Neural cell (in vitro differentiated cells): Measurements from ENCODE around the gene TRIM16. TPM values are rescaled to one million over a fixed set of nuclear protein-coding genes. Genes with fewer than 3 reads are reported as not detected.
"Not testable (repeated sequence)": the region's sequence is repeated elsewhere in the genome, so short reads cannot be mapped to it uniquely, and the experiment has no call there.

Source experiments
- H2AFZ ChIP-seq: fragments of 200-600, 300-800 bp; sonication (generic), shearing (Covaris generic); 2 replicates; pipeline ENCODE4 v1.6.0; 2014; ENCODE audit warnings: low read depth, mild to moderate bottlenecking, antibody characterized with exemption, low read length, moderate library complexity
- H3F3A ChIP-seq: fragments of 200-600 bp; shearing (Covaris generic); 2 replicates; pipeline ENCODE4 v1.6.1; 2016; ENCODE audit warnings: mild to moderate bottlenecking, moderate library complexity, mixed read lengths, antibody characterized with exemption, low read length; ENCODE audit not compliant: insufficient read depth, poor library complexity, severe bottlenecking
- H3K27ac ChIP-seq: fragments of 200-600, 300-800 bp; sonication (generic), shearing (Covaris generic); 2 replicates; pipeline ENCODE4 v1.5.1; 2014; ENCODE audit warnings: mild to moderate bottlenecking, low read length, moderate library complexity
- H3K27me3 ChIP-seq: fragments of 300-800, 200-600 bp; sonication (generic), shearing (Covaris generic); 2 replicates; pipeline ENCODE4 v1.6.0; 2014; ENCODE audit warnings: mild to moderate bottlenecking, low read depth, low read length, moderate library complexity; ENCODE audit not compliant: insufficient read depth
- H3K36me3 ChIP-seq: fragments of 300-800, 200-600 bp; sonication (generic), shearing (Covaris generic); 2 replicates; pipeline ENCODE4 v1.5.1; 2014; ENCODE audit warnings: mild to moderate bottlenecking, antibody characterized with exemption, low read length, moderate library complexity; ENCODE audit not compliant: insufficient read depth
- H3K4me2 ChIP-seq: fragments of 300-800, 200-600 bp; sonication (generic), shearing (Covaris generic); 2 replicates; pipeline ENCODE4 v1.6.0; 2014; ENCODE audit warnings: mild to moderate bottlenecking, low read length
- H3K4me3 ChIP-seq: fragments of 300-800, 200-600 bp; sonication (generic), shearing (Covaris generic); 2 replicates; pipeline ENCODE4 v1.5.1; 2014; ENCODE audit warnings: mild to moderate bottlenecking, low read length, moderate library complexity
- H3K79me2 ChIP-seq: fragments of 200-600 bp; shearing (Covaris generic); replicated peaks from 2 replicates; pipeline ENCODE4 v1.6.0; 2014; ENCODE audit warnings: mild to moderate bottlenecking, low read length, moderate library complexity; ENCODE audit not compliant: insufficient read depth
- H3K9ac ChIP-seq: fragments of 300-800, 200-600 bp; sonication (generic), shearing (Covaris generic); 2 replicates; pipeline ENCODE4 v1.6.1; 2016; ENCODE audit warnings: mild to moderate bottlenecking, low read length, mixed read lengths
- H3K9me2 ChIP-seq: fragments of 200-600 bp; shearing (Covaris generic); 2 replicates; pipeline ENCODE4 v1.6.1; 2016; ENCODE audit warnings: mild to moderate bottlenecking, low read length, mixed read lengths; ENCODE audit not compliant: insufficient read depth
- H3K9me3 ChIP-seq: fragments of 200-600, 300-800 bp; sonication (generic), shearing (Covaris generic); 2 replicates; pipeline ENCODE4 v1.6.1; 2016; ENCODE audit warnings: mild to moderate bottlenecking, mixed run types, low read length, moderate library complexity, mixed read lengths
- H4K20me1 ChIP-seq: fragments of 200-600 bp; shearing (Covaris generic); 2 replicates; pipeline ENCODE4 v1.6.1; 2016; ENCODE audit warnings: mild to moderate bottlenecking, mixed run types; ENCODE audit not compliant: insufficient read depth
- CTCF ChIP-seq: fragments of 450-650 bp; IDR thresholded peaks from 2 replicates; pipeline ENCODE4 v1.5.1; 2014; ENCODE audit warnings: antibody characterized with exemption, mild to moderate bottlenecking, moderate library complexity; ENCODE audit not compliant: poor library complexity, severe bottlenecking
- EP300 ChIP-seq: fragments of 450-650 bp; conservative IDR thresholded peaks from 2 replicates; pipeline ENCODE4 v1.6.1; 2014; ENCODE audit warnings: antibody characterized with exemption, mild to moderate bottlenecking, moderate library complexity; ENCODE audit not compliant: poor library complexity, severe bottlenecking
- EZH2 ChIP-seq: fragments of 200-600, 300-800 bp; shearing (Covaris generic), sonication (generic); IDR thresholded peaks from 2 replicates; pipeline ENCODE4 v1.6.1; 2014; ENCODE audit warnings: antibody characterized with exemption, low read length, borderline replicate concordance, mild to moderate bottlenecking; ENCODE audit not compliant: insufficient read depth, poor library complexity, severe bottlenecking
- MXI1 ChIP-seq: fragments of 450-650 bp; conservative IDR thresholded peaks from 2 replicates; pipeline ENCODE4 v1.6.1; 2014; ENCODE audit warnings: antibody characterized with exemption, mild to moderate bottlenecking; ENCODE audit not compliant: poor library complexity, severe bottlenecking
- POLR2AphosphoS5 ChIP-seq: IDR thresholded peaks from 2 replicates; pipeline ENCODE4 v1.6.1; 2012
- RAD21 ChIP-seq: fragments of 450-650 bp; conservative IDR thresholded peaks from 2 replicates; pipeline ENCODE4 v1.6.1; 2014; ENCODE audit warnings: antibody characterized with exemption, mild to moderate bottlenecking, moderate library complexity
- SMC3 ChIP-seq: fragments of 450-650 bp; conservative IDR thresholded peaks from 2 replicates; pipeline ENCODE4 v1.6.1; 2014; ENCODE audit warnings: antibody characterized with exemption, mild to moderate bottlenecking, moderate library complexity; ENCODE audit not compliant: poor library complexity
- TAF1 ChIP-seq: IDR thresholded peaks from 2 replicates; pipeline ENCODE4 v1.6.1; 2012; ENCODE audit warnings: low read depth
- polyA plus RNA-seq: library from polyadenylated mRNA; depleted of rRNA; stranded (reverse); fragments of >200 nt; gene quantifications from 2 replicates; pipeline ENCODE4 v1.2.3, GENCODE V29; 2014
- TF ChIP-seq, protein P1 (sequence below): IDR thresholded peaks from 2 replicates; pipeline ENCODE4 v1.6.1; 2012; ENCODE audit warnings: borderline replicate concordance

TRIM16 gene
- polyA plus RNA-seq, 1 donor from 2014 or later, result 34.9 TPM

DNA sequence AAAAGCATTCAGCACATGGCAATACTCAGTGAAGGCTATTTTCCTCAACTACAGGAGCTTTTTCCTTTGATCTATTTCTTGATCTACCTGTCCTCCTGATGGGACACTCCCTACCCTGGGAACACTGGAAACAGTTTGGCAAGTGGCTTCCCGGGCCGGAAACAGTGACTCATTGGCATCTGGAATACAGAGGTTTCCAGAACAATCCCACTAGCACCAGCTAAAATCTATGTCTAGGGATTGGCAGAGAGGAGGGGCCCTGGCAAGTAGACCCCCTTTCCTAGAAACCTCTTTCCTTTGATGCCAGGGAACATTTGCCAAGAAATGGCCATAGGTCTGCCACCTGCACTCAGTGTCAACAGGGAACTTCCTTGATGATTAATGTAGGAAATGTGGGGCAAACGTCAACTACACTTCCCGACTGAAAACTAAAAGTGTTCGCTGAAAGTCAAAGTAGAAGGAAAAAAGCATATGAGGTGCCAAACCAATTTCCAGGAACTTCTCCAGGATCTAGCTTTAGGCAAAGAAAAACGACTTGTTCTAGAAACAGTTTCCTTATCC, 34.2 kb downstream of the TRIM16 start:
- H3K9me2 ChIP-seq, result no peaks in the 10 kb centered on the region
- H3F3A ChIP-seq, result no peaks in the 10 kb centered on the region
- H3K79me2 ChIP-seq, result no peaks in the 10 kb centered on the region
- no peak overlapping the region for H2AFZ ChIP-seq
- no peaks in the 10 kb centered on the region for H3K36me3 ChIP-seq
- no peak overlapping the region for H3K9ac ChIP-seq
- no peak overlapping the region for H3K4me2 ChIP-seq
- no peak for TF ChIP-seq EZH2
- no peak for TF ChIP-seq RAD21
- TF ChIP-seq SMC3, result no peak
- TF ChIP-seq, protein P1, sequence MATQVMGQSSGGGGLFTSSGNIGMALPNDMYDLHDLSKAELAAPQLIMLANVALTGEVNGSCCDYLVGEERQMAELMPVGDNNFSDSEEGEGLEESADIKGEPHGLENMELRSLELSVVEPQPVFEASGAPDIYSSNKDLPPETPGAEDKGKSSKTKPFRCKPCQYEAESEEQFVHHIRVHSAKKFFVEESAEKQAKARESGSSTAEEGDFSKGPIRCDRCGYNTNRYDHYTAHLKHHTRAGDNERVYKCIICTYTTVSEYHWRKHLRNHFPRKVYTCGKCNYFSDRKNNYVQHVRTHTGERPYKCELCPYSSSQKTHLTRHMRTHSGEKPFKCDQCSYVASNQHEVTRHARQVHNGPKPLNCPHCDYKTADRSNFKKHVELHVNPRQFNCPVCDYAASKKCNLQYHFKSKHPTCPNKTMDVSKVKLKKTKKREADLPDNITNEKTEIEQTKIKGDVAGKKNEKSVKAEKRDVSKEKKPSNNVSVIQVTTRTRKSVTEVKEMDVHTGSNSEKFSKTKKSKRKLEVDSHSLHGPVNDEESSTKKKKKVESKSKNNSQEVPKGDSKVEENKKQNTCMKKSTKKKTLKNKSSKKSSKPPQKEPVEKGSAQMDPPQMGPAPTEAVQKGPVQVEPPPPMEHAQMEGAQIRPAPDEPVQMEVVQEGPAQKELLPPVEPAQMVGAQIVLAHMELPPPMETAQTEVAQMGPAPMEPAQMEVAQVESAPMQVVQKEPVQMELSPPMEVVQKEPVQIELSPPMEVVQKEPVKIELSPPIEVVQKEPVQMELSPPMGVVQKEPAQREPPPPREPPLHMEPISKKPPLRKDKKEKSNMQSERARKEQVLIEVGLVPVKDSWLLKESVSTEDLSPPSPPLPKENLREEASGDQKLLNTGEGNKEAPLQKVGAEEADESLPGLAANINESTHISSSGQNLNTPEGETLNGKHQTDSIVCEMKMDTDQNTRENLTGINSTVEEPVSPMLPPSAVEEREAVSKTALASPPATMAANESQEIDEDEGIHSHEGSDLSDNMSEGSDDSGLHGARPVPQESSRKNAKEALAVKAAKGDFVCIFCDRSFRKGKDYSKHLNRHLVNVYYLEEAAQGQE, result no peak
- TF ChIP-seq POLR2AphosphoS5, result no peak
- TF ChIP-seq CTCF, result no peak
- TF ChIP-seq TAF1, result no peak
- no peaks in the 10 kb centered on the region for H4K20me1 ChIP-seq
- H3K27ac ChIP-seq, result no peak overlapping the region
- H3K9me3 ChIP-seq, result no peaks in the 10 kb centered on the region
- H3K27me3 ChIP-seq, result no peaks in the 10 kb centered on the region
- peak overlapping the region; percentile 52 for H3K4me3 ChIP-seq

DNA sequence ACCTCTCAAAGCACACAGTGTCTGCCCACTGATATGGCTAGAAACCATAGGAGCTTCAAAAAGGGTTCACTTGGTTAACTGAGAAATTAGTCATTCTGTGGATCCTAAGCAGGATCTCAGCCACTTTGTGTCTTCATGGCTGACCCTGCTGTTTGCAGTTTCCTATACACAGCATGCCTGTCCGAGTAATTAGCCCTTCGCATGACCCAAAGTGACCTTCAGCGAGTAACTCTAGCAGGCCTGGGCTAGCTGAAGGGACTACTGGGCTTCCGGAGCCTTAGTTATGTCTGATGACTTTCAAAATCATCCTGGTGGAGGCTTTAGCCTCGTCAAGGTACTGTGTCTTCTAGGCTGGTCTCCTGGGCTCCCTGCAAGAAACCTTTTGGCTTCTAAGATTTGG, 35.7 kb downstream of the TRIM16 start:
- no peaks in the 10 kb centered on the region for H3K79me2 ChIP-seq
- no peaks in the 10 kb centered on the region for H3K27me3 ChIP-seq
- H3K27ac ChIP-seq, result no peak overlapping the region
- H3K36me3 ChIP-seq, result no peaks in the 10 kb centered on the region
- H4K20me1 ChIP-seq, result no peaks in the 10 kb centered on the region
- no peaks in the 10 kb centered on the region for H3K9me2 ChIP-seq
- H3F3A ChIP-seq, result no peaks in the 10 kb centered on the region
- no peak overlapping the region for H2AFZ ChIP-seq
- H3K9me3 ChIP-seq, result no peaks in the 10 kb centered on the region
- H3K9ac ChIP-seq, result no peak overlapping the region
- no peak overlapping the region for H3K4me3 ChIP-seq
- no peak overlapping the region for H3K4me2 ChIP-seq
- TF ChIP-seq SMC3, result no peak
- no peak for TF ChIP-seq EZH2
- TF ChIP-seq POLR2AphosphoS5, result no peak
- no peak for TF ChIP-seq MXI1
- TF ChIP-seq EP300, result no peak
- no peak for TF ChIP-seq TAF1

DNA sequence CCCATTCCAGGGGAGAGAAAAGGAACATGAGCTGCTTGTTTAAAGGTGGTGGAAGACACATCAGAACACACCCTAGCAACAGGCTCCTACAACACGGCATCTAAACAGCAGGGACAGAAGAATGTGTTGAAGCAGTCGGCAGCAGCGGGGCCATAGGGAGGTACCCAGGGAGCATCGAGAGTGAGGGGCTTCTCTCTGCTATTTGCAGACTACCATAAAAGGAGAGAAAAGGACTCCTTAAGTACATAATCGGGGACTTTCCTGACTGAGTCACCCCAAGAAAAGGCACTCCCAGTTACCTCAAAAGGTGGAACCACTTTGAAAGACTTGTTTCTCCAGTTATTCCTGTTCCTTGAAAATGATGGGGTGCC, 38.2 kb downstream of the TRIM16 start:
- H3K27me3 ChIP-seq, H3K79me2 ChIP-seq, H3F3A ChIP-seq, H3K9ac ChIP-seq, H3K9me2 ChIP-seq, H3K4me2 ChIP-seq, H3K27ac ChIP-seq, H3K9me3 ChIP-seq, H4K20me1 ChIP-seq, H3K4me3 ChIP-seq, H2AFZ ChIP-seq, H3K36me3 ChIP-seq: not testable (repeated sequence)

DNA sequence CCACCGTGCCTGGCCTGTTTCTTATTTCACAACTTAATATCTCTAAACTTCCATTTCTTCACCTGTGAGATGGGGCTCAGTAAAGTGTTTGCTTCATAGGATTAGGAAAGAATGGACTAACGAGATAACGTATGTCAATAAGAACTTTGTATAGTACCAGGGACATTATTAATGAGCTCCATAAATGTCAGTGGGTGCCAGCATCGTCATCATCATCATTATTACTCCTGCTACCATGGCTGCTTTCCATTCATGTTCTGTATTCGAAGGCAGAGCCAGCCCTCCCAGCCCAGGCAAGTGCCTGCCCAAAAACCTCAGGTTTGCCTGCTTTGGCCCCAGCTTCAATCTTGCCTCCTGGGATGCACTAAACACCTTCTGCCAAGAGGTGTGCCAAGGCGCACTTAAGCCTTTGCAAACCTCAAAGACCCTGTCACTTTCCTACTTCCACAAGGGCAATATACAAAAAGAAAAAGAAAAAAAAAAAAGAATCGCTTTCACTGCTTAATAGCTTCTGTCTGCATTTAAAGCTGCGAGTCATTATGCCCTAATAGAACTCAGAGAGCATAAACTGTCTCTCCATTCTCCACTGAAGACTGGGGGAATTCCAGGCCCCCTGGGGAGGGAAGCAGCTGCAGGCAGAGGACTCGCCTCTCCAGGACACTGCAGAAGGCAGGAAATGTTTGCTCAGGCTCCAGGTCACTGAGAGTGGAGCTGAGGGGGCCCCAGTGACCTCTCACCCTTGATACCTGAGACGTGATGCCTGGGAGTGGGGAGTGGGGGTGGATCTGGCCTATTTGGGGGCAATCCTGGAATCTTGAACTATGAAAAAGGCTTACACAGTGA, 38.8 kb downstream of the TRIM16 start:
- not testable (repeated sequence) for H3K9ac ChIP-seq, H3K9me2 ChIP-seq, H3K4me2 ChIP-seq, H3K79me2 ChIP-seq, H3K27me3 ChIP-seq, H4K20me1 ChIP-seq, H3F3A ChIP-seq, H3K9me3 ChIP-seq, H3K36me3 ChIP-seq, H2AFZ ChIP-seq, H3K4me3 ChIP-seq, H3K27ac ChIP-seq
